MV-4-11 (cell line): ENCODE data around the gene ABTB2.

Experiments
- DNase-seq: peaks from one replicate; lab custom pipeline; 2025; lab: John Stamatoyannopoulos, UW

ABTB2 gene

DNA sequence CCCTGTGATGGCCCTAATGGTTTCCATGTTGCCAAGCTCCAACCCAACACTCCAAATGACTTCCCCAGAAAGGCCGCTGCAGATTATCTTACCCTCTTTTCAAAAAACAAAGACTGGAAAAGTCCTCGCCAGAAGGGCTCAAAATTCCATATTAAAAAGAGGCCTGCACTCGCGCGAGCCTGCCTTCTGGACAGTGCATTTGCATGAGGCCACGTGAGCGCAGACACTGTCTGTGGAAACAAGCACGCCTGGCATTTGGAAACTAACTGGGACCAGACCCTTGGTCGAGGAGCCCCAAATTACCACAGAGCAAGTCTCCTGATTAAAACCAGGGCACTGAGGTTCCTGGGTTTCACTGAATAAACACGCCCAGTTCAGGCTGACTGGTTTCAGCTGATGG, 42.9 kb downstream of the ABTB2 start:
- no peak for DNase-seq

DNA sequence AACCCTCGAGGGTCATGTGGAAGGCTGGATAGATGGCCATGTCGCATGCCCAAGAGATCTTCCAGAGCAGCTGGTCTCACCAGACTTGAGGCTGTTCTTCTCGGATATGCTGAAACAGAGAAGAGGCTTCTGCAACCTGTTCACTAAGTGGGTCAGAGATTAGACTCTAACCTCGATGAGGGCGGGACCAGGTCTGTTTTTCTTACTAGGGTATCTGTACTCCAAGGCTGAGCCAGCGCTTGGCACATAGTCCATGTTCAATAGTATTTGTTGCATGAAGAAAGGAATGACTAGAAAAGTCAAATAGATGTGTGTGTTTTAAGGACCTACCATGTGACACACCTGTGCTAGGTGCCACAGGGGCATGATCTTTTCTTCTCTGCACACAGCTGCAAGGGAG, 43.6 kb downstream of the ABTB2 start:
- DNase-seq, result no peak

DNA sequence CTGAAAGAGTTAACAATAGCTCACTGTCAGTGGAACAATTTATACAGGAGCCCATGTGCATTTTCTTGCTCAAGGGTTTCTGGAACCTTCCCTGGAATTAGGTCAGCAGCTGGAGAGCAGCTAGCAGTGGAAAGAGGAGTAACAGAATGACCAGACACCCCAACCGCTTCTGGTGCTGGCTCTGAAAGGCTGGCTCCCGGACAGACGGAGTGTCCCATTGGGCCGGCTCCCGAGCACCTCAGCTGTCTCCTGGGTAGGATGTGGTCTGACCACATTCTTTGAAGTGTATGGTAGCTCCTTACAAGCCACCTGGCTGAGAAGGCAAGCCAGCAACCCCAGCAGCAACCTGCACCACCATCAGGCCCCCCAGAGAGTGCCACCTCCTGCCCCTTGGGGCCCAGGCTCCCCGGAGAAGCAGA, 44.7 kb downstream of the ABTB2 start:
- DNase-seq, result no peak

DNA sequence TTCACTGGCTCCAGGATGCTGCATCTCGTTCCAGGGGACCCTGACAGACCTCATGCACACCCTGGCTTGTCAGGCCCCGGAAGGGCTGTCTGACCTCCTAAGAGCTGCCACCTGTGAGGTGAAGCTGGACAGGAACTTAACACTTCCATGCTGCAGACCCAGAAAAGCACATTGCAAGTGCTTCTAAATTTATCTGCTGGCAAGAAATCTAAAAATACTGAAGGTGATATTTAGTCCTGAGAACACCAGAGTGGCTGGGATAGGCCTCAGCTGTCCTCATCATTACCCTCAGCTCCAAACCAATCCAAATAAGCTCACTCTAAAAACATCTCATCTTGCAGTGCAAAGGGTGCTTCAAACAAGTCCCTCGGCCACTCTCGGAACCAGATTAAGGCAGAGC, 46.7 kb downstream of the ABTB2 start:
- no peak for DNase-seq

DNA sequence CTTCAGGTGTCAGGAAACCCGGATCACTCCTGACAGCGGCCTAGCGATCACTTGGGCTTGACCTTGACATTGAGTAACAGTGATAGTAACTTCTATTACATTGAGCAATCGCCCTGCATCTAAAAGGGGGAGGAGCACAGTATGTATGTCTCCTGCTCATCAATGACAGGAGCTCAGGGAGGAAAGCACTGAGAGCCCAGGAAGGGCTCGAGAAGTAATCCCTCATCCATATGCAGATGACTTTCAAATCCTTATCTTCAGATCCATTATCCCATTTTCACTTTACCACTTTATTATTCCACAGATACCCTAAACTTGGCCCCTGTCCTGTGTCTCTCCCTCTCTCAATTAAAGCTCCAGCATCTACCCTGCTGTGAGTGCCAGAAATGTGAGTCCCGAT, 47.8 kb downstream of the ABTB2 start:
- peak; percentile 30 for DNase-seq

DNA sequence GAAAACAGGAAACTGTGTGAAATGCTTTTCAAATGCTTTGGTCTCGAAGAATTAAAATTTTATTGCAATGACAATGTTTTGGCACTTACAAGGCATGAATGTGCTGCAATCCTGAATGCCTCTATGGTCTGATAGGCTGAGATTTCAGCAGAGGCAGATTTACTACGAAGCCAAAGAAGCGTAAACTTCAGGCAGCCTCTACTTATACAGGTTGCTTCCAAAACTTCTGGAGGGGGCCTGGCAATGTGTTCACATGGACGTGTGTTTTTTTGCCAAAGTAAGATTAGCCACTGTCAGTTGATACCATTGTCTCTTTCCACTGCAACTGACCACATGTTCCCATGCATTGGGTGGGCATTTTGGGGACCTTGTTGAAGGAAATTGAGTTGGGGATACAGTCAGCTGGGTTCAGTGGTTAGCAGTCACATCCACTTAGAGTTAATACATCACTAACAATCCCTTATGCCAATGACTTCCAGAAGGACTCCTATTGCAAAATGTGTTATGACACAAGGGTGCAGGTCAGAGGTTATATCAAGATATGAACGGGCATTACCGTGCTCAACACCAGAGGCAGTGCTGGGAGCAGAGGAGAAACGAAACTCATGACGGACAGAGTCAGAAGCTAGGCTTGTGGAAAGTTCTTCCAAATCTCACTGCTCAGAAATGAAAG, 48.8 kb downstream of the ABTB2 start:
- DNase-seq, result peak; percentile 93

DNA sequence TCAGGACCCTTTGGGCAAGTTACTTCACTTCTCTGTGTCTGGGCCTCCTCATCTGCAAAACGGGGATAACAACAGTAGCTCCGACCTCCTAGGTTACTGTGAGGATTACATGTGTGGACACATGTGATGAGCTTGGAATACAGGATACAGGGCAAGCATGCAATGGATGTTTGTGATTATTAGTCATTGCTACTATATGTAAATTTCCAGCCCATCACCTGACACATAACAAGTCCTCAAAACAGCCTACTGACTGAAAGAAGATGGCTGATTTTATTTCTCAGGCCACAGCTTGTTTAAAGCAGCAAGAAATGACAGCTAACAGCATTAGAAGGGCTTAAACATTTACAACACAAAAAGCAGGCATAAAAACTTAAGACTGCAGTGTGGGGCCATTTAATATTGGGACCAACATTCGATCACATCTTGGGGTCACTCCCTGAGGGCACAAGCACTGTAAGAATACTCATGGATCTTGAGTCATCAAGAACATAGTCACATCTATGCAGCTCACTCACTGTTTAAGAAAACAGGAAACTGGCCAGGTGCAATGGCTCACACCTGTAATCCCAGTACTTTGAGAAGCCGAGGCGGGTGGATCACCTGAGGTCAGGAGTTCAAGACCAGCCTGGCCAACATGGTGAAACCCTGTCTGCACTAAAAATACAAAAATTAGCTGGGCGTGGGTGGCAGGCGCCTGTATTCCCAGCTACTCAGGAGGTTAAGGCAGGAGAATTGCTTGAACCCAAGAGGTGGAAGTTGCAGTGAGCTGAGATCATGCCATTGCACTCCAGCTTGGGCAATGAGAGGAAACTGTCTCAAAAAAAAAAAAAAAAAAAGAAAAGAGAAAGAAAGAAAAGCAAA, 49.5 kb downstream of the ABTB2 start:
- DNase-seq, result no peak

DNA sequence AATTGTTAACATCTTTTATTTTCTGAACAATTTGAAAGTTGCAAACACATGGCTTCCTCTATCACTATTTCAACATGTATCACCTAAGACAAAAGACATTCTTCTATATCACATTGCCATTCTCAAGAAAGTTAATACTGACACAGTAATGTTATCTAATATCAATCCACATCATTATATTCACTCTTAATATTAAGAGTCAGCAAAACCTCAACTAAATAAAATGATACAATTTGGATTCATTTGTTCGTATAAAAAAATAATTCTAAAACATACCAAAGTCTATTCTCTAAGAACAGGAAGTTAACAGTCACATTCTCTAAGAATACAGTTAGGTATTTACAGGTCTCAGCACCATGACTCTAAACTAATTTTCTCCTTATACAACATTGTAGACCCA, 52.0 kb downstream of the ABTB2 start:
- no peak for DNase-seq

DNA sequence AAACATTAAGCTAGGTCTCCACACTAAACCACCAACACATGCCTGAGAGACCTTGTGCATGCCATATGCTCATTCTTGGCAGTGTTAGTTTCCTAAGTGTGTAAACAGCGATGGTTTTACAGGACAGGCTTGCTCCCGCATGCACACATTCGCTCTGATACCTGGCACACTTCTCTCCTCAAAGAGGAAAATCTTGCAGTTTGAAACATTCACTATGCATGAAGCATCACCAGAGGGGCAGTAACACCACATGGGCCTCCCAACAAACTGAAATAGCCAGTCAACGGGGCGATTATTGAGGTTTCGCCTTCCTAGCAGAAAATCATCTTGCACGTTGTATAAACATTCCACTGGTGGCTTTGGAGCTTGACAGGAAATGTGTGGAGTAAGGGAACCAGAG, 52.6 kb downstream of the ABTB2 start:
- no peak for DNase-seq

DNA sequence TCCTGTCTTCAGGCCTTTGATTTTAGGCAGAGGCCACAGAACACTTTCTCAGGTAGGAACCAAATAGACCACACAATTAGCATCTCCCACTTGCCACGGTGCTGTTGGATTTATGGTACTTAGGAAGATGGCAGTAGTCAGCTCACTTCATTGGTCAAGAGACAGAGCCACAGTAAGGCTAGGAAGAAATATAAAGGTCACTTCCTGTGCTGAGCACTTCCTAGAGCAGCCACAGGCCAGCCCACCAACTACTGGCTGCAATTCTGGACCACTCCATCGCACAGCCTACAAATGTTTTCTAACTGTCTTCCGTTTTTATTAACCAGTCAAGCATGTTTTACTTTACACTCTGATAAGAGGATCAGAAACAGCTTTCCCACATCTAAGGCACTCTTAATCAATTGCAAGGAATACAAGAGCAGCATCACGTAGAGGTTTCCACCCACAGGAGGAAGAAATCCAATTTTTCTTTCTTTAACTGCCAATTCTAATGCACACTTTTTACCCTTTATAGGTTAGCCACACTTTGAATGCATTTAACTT, 54.7 kb downstream of the ABTB2 start:
- no peak for DNase-seq

DNA sequence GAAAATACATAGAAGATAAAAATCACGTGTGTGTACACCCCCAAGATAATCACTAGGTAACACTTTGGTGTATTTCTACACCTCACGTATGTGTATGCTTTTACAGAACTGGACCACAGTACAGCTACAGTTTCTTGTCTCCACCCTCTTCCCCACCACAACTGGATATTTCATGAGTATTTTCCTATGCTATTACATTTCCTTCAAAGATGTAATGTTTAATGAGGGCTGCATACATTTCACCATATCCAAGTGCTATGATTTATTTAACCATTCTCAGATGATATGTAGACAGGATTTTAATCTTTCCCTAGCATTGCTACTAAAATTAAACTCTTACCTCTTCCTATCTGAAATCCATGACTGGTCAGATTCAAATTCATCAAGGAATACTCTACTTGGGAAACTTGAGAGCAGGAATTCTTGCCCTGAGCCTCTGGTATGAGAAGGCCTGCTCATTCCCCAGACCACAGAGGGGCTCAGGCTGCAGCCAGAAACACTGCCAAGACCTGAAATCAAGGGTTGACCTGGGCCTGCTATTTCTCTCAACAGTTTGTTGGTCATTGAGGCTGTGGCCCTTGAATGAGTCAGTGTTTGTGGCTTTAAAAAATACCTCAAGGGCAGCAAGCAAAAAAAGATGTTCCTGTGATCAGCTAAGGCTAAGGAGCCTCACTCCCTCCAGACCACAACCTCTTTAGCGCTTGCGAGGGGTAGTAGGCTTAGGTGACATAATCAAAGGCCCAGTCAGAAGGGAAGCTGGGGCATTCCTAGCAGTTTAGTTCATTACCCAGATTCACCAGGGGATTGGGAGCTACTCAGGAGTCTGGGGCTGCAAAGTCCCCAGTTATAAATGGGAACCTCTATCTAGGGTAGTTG, 55.5 kb downstream of the ABTB2 start:
- peak; percentile 78 for DNase-seq

DNA sequence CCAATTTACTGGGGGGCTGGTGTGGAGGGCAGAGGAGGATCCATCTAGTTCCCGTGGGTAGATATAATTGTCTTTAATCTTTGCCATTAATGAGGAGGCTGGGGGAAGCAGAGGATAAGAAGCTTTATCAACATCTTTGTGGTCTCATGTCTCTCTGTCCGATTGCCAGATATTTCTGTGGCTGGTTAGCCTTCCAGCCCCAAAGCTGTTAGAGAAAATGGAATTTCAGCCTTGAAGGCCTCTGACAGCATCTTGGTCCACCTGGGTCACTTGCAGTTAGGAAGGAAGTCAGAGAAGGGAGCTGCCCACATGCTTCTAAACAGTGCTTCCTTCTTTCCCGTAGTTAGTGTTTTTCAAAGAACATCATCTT, 56.9 kb downstream of the ABTB2 start:
- peak; percentile 42 for DNase-seq

DNA sequence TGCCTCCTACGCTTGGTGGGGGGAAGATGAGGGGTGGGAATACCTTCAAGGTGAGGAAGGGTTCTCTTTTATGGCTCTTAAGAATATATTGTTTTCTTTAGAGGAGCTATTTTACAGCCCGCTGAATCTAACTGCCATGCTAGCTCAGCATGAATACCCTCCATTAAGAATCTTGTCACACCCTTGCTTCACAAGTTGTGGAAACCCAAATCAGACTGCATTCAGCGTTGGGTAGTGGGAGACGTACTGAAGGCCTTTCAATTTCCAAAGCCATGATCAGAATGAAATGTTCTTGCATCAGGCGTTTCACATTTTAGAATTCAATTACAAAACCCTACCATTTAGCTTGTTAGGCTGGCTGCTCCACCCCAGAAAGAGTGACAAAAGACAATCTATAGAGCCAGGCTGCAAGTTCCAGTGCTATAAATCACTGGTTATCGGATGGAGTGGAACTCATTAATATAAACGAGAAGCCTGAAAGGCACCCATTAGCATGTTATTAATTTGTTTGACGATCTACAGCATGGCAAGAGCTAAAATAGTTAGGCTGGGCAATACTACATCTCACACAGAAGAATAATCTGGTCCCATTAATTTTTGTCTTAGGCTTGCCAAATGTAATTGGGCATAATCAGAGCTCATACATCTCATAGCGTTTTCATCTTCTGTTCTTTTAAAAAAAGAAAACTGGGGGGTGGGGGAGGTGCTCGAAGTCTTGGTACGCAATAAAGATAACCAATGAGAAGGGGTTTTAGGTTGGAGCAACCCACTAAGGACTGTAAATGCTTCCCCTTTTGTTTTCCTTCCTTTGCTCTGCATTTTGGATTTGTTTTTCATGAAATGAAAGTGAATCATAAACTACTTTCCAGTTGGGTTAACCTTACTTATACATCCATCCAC, 57.5 kb downstream of the ABTB2 start:
- DNase-seq, result peak; percentile 87

DNA sequence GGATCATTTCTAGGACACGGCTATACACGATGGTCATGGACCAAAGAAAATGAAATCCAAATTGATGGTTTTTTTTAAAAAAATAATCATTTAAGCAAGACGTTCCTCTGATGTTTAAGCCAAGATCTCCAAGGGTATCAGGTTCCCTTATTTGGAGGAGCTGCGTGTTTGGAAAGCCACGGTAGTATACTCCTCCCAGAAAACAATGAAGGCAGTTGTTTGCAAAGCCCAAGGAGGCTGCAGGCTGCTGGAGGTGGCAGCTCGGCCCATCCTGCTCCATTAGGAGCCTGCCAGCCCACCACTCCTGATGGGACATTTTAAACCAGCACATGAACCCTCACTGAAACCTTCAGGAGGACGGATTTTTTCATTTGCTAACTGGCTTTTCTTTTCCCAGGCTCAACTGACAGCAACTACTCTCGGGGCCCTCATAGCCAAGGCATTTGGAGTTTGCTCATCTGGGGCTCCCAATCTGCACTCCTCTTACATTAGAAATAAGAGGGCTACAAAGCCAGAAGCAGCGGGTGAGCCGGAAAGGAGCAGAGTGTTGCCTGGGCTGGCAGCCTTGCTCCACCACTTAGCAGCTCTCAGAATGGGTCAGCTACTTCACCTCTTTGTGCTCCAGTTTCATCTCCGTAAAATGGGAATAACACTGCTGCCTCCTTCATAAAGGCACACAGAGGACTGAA, 58.4 kb downstream of the ABTB2 start:
- no peak for DNase-seq

DNA sequence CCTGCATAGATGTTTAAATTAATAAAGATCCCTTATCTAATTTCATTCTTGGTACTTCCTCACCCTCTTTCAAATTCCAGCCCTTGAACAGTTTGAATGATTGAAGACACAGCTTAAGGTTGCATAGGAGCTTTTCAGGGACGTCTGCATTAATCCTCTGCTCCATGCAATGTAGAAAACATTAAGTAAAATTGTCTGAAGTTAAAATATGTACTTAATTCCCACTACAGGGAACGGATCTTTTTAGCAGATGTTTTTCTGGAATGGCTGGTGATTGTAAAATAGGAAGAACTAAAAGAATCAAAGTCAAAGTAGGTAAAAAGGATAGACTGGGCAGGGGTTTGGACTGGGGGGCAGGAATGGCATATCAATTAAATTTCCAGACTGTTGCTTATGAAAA, 58.9 kb downstream of the ABTB2 start:
- DNase-seq, result no peak

DNA sequence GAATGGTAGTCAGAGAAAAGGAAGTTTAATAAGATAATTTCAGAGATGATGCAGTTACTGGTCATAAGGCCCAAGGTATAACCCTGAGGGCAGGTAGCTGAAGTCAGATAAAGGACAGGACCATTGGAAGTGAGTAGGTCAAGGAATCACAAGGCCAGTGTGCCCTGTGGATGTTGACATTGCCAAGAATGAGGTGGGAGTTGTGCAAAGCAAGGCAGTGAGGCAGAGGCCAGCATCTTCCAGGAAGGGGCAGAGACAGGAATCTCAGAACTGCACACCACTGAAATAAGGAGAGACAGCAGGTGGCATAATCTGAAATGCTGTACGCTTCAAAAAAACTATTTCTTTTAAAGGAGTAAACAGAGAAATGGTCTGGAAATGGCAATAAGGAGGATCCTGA, 61.4 kb downstream of the ABTB2 start:
- DNase-seq, result no peak

DNA sequence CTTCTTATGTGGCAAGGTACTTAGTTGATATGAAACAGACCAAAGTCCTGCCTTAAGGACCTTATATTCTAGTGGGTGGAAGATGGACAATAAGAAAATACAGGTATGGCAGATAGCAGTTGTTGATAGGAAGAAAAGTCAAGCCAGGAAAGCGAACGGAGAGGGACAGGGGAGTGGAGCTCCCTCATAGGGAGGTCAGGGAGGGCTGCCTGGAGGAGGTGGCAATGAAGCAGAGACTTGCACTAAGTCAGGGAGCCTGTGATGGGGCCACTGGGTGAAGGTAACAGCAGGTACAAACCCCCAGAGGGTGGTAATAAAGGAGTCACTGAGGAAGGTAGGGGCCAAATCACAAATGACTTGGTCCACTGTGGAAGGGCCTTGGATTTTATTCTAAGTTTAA, 65.3 kb downstream of the ABTB2 start:
- DNase-seq, result no peak

DNA sequence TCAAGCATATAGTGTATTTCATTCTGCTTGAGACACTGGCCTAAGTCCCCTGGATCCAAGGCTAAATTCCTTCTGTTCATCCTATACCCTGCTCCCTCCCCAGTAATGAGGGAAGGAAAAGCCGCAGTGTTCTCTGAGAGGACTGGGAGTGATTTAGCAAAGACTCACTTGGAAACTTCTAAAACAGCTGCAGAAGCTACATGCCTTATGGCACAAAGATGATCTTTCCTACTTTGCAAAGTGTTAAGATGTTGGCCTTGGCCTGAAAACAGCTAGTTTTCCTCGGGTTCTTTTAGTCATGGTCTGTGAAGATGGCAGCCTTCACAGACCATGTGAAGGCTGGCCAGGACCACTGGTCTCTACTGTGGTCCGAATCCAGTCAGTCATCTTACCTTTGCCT, 65.7 kb downstream of the ABTB2 start:
- no peak for DNase-seq

DNA sequence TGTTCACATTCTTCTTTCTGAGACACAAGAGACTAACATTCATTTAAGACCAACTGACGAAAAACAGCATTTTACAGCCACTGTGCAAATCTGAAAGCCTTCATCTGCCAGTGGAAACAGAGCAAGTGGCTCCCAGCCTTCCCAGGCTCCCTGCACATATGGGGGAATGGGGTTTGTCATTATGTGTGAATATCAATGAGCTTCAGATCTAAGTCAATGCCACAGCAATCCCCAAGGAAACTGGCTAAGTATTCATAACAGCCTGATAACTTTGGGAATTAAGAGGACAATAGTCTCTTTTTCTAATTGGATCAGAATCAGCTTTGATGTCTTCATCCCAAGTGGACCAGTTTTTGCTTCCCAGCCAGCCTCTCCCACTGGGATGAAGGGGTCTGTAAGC, 66.9 kb downstream of the ABTB2 start:
- no peak for DNase-seq

DNA sequence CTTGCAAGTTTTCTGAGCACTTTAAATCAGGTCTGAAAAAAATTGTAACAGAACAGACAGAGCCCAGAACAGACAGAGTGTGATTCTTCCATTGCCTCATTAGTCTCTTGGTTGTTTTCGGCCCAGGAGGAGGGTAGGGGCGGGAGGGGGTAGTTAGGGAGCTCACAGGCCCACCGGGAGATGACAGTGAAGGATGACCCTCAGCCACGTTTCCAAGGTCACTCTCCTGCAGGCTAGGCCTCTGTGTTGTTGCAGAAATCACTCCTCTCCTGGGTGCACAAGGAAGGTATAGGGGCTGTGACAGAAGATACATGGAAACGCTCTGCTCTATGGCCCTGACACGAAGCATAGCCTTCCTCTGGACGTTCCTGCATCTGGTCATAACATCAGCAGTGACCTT, 69.3 kb downstream of the ABTB2 start:
- no peak for DNase-seq
